VCaP (cell line): ENCODE measurements around the gene PFKP.
A peak's percentile ranks its signal among the peaks of the same experiment; 100 is the strongest.

ENCODE experiments used
- H3K27ac ChIP-seq: fragments of 450-650 bp; 2 replicates; pipeline ENCODE4 v1.5.1; 2017
- TF ChIP-seq, protein P1 (sequence below): fragments of 450-650 bp; conservative IDR thresholded peaks from 2 replicates; pipeline ENCODE4 v1.5.1; 2017; ENCODE audit warnings: mild to moderate bottlenecking, moderate library complexity

PFKP gene

DNA sequence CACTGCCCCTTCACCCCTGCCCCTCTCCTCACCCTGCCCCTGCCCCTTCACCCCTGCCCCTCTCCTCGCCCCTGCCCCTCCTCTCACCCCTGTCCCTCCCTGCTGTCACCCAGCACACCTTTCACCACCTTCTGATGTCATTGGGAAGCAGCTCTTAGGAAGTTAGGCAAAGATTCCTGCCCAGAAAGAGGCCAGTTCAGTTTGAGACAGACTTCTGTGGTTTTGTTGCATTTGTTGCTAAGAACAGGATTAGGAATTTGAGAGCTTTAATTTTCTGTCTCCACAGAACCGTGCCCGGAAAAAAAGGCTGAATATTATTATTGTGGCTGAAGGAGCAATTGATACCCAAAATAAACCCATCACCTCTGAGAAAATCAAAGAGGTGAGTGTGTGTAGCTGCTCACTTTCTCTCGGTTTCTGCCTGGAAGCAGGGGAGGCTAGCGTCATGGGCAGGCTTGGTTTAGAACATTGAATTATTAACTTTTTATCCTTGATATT, 39.6 kb downstream of the PFKP start:
- TF ChIP-seq, protein P1, sequence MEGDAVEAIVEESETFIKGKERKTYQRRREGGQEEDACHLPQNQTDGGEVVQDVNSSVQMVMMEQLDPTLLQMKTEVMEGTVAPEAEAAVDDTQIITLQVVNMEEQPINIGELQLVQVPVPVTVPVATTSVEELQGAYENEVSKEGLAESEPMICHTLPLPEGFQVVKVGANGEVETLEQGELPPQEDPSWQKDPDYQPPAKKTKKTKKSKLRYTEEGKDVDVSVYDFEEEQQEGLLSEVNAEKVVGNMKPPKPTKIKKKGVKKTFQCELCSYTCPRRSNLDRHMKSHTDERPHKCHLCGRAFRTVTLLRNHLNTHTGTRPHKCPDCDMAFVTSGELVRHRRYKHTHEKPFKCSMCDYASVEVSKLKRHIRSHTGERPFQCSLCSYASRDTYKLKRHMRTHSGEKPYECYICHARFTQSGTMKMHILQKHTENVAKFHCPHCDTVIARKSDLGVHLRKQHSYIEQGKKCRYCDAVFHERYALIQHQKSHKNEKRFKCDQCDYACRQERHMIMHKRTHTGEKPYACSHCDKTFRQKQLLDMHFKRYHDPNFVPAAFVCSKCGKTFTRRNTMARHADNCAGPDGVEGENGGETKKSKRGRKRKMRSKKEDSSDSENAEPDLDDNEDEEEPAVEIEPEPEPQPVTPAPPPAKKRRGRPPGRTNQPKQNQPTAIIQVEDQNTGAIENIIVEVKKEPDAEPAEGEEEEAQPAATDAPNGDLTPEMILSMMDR = no peak
- H3K27ac ChIP-seq = peak overlapping the region; percentile 45

DNA sequence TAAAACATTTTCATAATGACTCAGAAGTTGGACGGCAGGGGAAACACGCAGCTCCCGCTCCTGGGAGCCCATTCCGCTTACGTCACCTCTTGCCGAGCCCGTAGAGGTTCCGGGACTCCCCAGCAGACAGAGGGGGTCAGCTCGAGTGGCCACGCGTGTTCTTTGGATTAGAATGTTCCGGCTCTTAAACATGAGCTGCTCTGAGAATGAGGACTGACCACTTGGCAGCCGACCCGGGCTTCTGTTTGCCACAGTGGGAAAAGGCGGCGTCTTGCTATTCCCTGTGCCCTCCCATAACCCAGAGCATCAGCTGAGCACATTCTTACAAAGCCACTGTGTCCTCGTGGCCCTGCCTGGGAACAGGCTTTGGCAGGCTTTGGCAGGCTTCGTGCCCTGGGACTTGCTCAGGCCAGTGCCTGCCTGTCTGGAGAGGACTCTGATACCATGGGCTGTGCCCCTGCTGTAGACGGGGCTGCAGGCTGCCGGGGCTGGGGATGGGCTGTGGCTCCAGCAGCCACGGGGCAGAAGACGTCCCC, 40.1 kb downstream of the PFKP start:
- H3K27ac ChIP-seq = peak overlapping the region; percentile 45
- TF ChIP-seq, protein P1 = no peak

DNA sequence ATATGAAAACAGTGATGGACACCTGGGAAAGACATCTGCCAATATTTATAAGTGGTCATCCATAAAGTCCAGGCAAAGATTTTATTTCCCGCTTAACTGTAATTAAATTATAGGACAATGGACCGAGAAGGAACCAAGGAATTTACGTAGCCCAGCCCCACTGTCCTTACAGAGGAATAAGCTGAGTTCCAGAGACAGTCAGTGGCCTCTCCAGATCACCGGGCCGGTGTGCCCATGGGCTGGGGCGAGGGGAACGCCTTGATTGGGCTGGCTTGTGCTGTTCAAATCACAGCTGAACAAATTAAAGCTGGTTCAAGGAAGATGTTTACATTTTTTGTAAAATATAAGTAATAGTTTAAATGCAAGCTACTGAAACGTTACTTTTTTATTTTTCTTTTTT, 40.7 kb downstream of the PFKP start:
- peak overlapping the region; percentile 45 for H3K27ac ChIP-seq
- TF ChIP-seq, protein P1 = no peak

DNA sequence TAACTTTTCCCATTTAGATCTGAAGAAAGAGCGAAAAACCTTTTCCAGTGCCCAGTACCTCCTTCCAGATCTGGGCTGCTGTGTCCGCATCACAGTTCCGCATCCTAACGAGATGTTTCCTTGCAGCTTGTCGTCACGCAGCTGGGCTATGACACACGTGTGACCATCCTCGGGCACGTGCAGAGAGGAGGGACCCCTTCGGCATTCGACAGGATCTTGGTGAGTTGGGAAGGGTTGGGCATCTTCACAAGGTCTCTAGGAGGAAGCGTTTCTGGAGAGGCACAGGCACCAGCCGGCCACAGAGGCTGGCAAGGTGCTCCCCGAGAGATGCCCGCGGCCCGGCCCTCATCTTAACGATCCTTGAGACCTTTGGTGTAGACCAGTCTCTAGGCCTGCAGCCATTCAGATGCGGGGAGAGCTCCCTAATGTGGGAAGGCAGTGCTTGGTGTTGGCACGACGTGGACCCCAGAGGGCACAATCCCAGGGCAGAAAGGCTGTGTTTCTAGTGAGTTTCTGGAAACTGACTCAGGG, 41.3 kb downstream of the PFKP start:
- H3K27ac ChIP-seq = no peak overlapping the region
- TF ChIP-seq, protein P1 = no peak

DNA sequence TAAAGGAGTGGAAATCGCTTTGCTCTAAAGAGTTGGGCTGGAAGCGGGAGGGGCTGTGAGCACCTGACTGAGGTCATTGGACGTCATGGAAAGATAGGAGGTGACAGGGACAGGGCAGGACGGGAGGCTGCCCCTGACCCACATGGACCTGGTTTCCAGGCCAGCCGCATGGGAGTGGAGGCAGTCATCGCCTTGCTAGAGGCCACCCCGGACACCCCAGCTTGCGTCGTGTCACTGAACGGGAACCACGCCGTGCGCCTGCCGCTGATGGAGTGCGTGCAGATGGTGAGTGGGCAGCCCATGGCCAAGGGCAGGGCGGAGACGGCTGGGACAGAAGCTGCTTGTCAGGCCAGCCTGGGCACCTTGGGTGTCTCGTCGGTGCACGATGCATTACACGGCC, 41.8 kb downstream of the PFKP start:
- no peak overlapping the region for H3K27ac ChIP-seq
- TF ChIP-seq, protein P1 = no peak

DNA sequence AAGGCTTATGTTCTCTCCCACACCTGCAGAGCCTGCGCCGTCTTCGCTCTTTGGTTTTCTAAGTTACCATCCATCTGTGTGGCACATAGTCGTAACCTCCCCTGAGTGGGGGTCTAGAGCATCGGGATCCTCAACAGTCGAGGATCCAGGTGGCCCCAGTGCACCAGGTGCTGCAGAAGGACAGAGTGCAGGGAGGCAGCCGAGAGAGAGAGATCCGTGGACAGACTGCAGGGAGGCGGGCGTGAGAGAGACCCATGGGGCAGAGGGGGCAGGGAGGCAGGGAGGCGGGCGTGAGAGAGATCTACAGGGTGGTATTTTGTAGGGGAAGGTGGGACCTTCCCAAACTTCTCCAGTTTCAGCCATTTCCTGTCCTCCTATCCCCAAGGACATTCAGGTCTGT, 42.3 kb downstream of the PFKP start:
- TF ChIP-seq, protein P1 = no peak
- no peak overlapping the region for H3K27ac ChIP-seq

DNA sequence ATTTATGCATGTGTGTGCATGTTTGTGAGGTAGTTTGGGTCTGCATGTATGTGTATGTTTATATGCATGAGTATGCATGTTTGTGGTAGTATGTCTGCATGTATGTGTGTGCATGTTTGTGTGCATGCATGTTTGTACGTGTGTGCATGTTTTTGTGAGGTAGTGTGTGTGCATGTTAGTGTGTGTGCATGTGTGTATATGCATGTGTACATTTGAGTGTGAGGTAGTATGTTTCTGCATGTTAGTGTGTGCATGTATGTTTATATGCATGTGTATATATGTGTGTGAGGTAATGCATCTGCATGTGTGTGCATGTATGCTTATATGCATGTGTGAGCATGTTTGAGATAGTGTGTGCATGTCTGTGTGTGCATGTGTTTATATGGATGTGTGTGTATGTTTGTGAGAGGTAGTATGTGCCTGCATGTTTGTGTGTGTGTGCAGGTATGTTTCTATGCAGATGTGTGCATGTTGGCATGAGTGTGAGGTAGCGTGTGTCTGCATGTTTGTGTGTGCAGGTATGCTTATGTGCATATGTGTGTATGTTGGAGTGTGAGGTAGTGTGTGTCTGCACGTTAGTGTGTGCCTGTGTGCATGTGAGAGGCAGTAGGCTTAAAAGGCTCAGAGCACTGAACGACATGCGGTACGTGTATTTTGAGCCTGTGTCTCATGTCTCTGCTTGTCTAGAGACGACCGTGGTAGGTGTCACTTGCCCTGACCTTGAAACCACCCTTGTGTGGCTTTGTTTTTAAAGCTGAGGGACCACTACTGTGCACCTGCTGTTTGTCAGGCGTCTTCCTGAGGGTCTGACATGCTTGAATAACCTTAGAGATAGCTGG, 43.7 kb downstream of the PFKP start:
- no peak overlapping the region for H3K27ac ChIP-seq
- TF ChIP-seq, protein P1 = no peak
